GM12878 (cell line): ENCODE data around the gene RPL22L1. TPM values are rescaled to one million over a fixed set of nuclear protein-coding genes. Genes with fewer than 3 reads are reported as not detected.
A peak's percentile ranks its signal among the peaks of the same experiment; 100 is the strongest.

ENCODE experiments used
- ATAC-seq: fragments of 200-7000 bp; cut with Tn5 transposase; 3 replicates; pipeline ENCODE4 v1.9.1; 2020; ENCODE audit warnings: mild to moderate bottlenecking, moderate library complexity
- BruUV-seq: library from RNA; stranded (reverse); fragments of 400-500 nt; replicated peaks from 2 replicates; lab custom pipeline; 2021; lab: Mats Ljungman, UMichigan
- CTCF ChIA-PET: fragments of 300-600 bp; sonication (Branson Sonifier 250); formaldehyde crosslinking; extraction: SDS; loops from one replicate; lab custom pipeline; 2021; ENCODE audit warnings: inconsistent platforms; lab: Yijun Ruan, JAX
- POLR2A ChIA-PET: fragments of 350-600 bp; formaldehyde crosslinking; extraction: SDS; loops from one replicate; lab custom pipeline; 2021; ENCODE audit warnings: inconsistent platforms; lab: Charles Lee
- RAD21 ChIA-PET: fragments of 300-600 bp; sonication (Branson Sonifier 250); formaldehyde crosslinking; loops from one replicate; lab custom pipeline; 2023; ENCODE audit warnings: antibody characterized with exemption; ENCODE audit not compliant: unreplicated experiment; lab: Charles Lee
- SMC1A ChIA-PET: fragments of 300-600 bp; sonication (Branson Sonifier 250); formaldehyde crosslinking; loops from one replicate; lab custom pipeline; 2023; ENCODE audit not compliant: unreplicated experiment, uncharacterized antibody; lab: Charles Lee
- DNase-seq: peaks from one replicate; pipeline ENCODE4 v3.0.0-alpha.2; 2011; ENCODE audit warnings: low read depth, low spot score
- FAIRE-seq: peaks from 3 replicates; lab custom pipeline; 2011; peaks lifted over from hg19 to GRCh38; lab: Jason Lieb, UNC
- H2AFZ ChIP-seq: 2 replicates; pipeline ENCODE4 v1.6.0; 2011; ENCODE audit warnings: low read depth, low read length, control low read depth; ENCODE audit not compliant: control insufficient read depth
- H3K27ac ChIP-seq: 2 replicates; pipeline ENCODE4 v1.5.1; 2011; ENCODE audit warnings: control low read depth; ENCODE audit not compliant: control insufficient read depth, insufficient read depth
- H3K27me3 ChIP-seq, 2 experiments: replicated peaks in 1 of 2; 2 replicates each; pipeline versions ENCODE4 v1.6.0 to v1.6.1; 2011; ENCODE audit warnings: low read length in 1 of 2; ENCODE audit not compliant: control insufficient read depth in 2 of 2, insufficient read depth in 2 of 2
- H3K36me3 ChIP-seq, 2 experiments: 2 replicates each; pipeline ENCODE4 v1.5.1; 2011; ENCODE audit warnings: low read length in 1 of 2; ENCODE audit not compliant: control insufficient read depth in 2 of 2, insufficient read depth in 2 of 2
- H3K4me1 ChIP-seq: 2 replicates; pipeline ENCODE4 v1.6.1; 2011; ENCODE audit warnings: mild to moderate bottlenecking, low read length, moderate library complexity, mixed read lengths; ENCODE audit not compliant: control insufficient read depth, insufficient read depth
- H3K4me2 ChIP-seq: 2 replicates; pipeline ENCODE4 v1.6.0; 2011; ENCODE audit warnings: control low read depth; ENCODE audit not compliant: control insufficient read depth, insufficient read depth
- H3K4me3 ChIP-seq: fragments of 200-600 bp; sonication (generic); 2 replicates; pipeline ENCODE4 v1.5.1; 2016
- H3K79me2 ChIP-seq: 2 replicates; pipeline ENCODE4 v1.6.0; 2011; ENCODE audit warnings: low read length; ENCODE audit not compliant: control insufficient read depth, insufficient read depth
- H3K9ac ChIP-seq: 2 replicates; pipeline ENCODE4 v1.8.0; 2011; ENCODE audit warnings: low read length, control low read depth, mixed read lengths; ENCODE audit not compliant: control insufficient read depth, insufficient read depth
- H3K9me3 ChIP-seq: replicated peaks from 3 replicates; pipeline ENCODE4 v1.5.1; 2011; ENCODE audit warnings: mild to moderate bottlenecking, low read length; ENCODE audit not compliant: control insufficient read depth, insufficient read depth
- H4K20me1 ChIP-seq: 2 replicates; pipeline ENCODE4 v1.6.0; 2011; ENCODE audit not compliant: control insufficient read depth, insufficient read depth
- EED ChIP-seq: sonication (generic); IDR thresholded peaks from 2 replicates; pipeline ENCODE4 v1.6.1; 2016; ENCODE audit warnings: antibody characterized with exemption, low read depth
- EGR1 ChIP-seq, 2 experiments: IDR thresholded peaks; 1 replicate in 1 of 2; 2 replicates in 1 of 2; pipeline ENCODE4 v1.6.1; 2011 to 2012; ENCODE audit warnings: low read depth in 2 of 2, low read length in 2 of 2, borderline replicate concordance in 1 of 2, mild to moderate bottlenecking in 1 of 2, moderate library complexity in 1 of 2
- MEF2A ChIP-seq: IDR thresholded peaks from 2 replicates; pipeline ENCODE4 v1.6.1; 2011; ENCODE audit warnings: low read depth, mild to moderate bottlenecking, low read length, moderate library complexity; ENCODE audit not compliant: insufficient read depth
- NR2C2 ChIP-seq: IDR thresholded peaks from 2 replicates; pipeline ENCODE4 v1.6.1; 2011; ENCODE audit warnings: borderline replicate concordance, low read depth; ENCODE audit not compliant: control insufficient read depth, insufficient read length
- POLR2AphosphoS5 ChIP-seq: IDR thresholded peaks from 2 replicates; pipeline ENCODE4 v1.6.1; 2011; ENCODE audit warnings: mild to moderate bottlenecking, low read length, inconsistent platforms
- RELA ChIP-seq: fragments of 450-650 bp; IDR thresholded peaks from 2 replicates; pipeline ENCODE4 v1.8.0; 2014; ENCODE audit warnings: borderline replicate concordance; ENCODE audit not compliant: partially characterized antibody
- SMARCA5 ChIP-seq: fragments of 450-650 bp; IDR thresholded peaks from 2 replicates; pipeline ENCODE4 v1.6.1; 2017; ENCODE audit warnings: mild to moderate bottlenecking
- YY1 ChIP-seq: IDR thresholded peaks from 2 replicates; pipeline ENCODE4 v1.6.1; 2011; ENCODE audit warnings: low read depth, mild to moderate bottlenecking, low read length
- ZNF207 ChIP-seq: fragments of 450-650 bp; IDR thresholded peaks from 2 replicates; pipeline ENCODE4 v1.6.1; 2014; ENCODE audit warnings: antibody characterized with exemption, mild to moderate bottlenecking, borderline replicate concordance
- WGBS: methylation state at CpG from one replicate; pipeline ENCODE4 v1.1.6; 2016; ENCODE audit warnings: low lambda C conversion rate; ENCODE audit not compliant: insufficient replicate concordance, insufficient coverage; ENCODE audit errors: missing lambda C conversion rate; 5-methylcytosine and 5-hydroxymethylcytosine counted together
- in situ Hi-C: fragments of 300-500 bp; cut with MboI; formaldehyde crosslinking; loops from 9 replicates; pipeline ENCODE4 v1.14.3; 2018; ENCODE audit warnings: mixed read lengths
- intact Hi-C: fragments of 100-400 bp; cut with micrococcal nuclease; formaldehyde crosslinking; loops from one replicate; pipeline ENCODE4 v1.14.2; 2022; ENCODE audit not compliant: unreplicated experiment
- polyA plus RNA-seq, 11 experiments: library from polyadenylated mRNA; depleted of rRNA in 4 of 11; unstranded in 6 of 11; stranded (reverse) in 5 of 11; fragments of >200 nt; fragmentation: Nextera tagmentation in 4 of 11; fragmentation: Illumina TruSeq in 1 of 11; extraction: Ambion mirVana in 4 of 11; extraction: Trizol in 1 of 11; gene quantifications; 1 replicate in 1 of 11; 2 replicates in 10 of 11; pipeline versions ENCODE4 v1.2.1 to v1.2.3, GENCODE V29; 2011 to 2016; ENCODE audit warnings: inconsistent platforms in 2 of 11, missing spikeins in 2 of 11, low read depth in 1 of 11
- total RNA-seq, 4 experiments: library from RNA; depleted of rRNA in 3 of 4; stranded (reverse); fragments of >200 nt in 3 of 4; fragmentation: Illumina TruSeq in 1 of 4; extraction: Trizol in 1 of 4; gene quantifications; 2 replicates each; pipeline versions ENCODE4 v1.2.1 to v1.2.3, GENCODE V29; 2013 to 2021
- TF ChIP-seq, protein P1 (sequence below): IDR thresholded peaks from 2 replicates; pipeline ENCODE4 v1.6.1; 2011; ENCODE audit warnings: borderline replicate concordance, low read depth, mild to moderate bottlenecking, moderate library complexity, mixed read lengths, low read length; ENCODE audit not compliant: insufficient read depth; ENCODE audit errors: extremely low read length
- TF ChIP-seq, protein P2 (sequence below): fragments of 150-350 bp; IDR thresholded peaks from 2 replicates; pipeline ENCODE4 v1.6.1; 2014; ENCODE audit warnings: mild to moderate bottlenecking, low read depth, low read length

RPL22L1 gene
- total and polyA plus RNA-seq, 10 of the 15 experiments (the other 5 are each of a cell fraction or from before 2014, with no cell fraction given): 203 to 803 (median 422) TPM

DNA sequence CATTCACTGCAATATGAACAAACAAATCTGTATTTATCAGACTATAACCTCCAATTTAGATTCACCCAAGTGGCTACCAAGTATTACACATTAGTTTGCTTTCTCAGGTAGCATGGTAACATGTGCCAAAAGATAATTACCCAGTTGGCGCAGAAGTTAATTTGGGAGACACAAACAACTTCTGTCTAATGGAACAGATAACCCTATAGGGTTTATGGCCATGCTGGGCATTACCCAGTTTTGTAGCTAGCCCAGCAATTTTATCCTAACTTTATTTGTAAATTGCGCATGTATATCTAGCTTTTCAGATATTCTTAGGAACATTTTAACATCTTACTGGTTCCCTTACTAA, 780 bp downstream of the RPL22L1 start:
- SMC1A ChIA-PET: interaction anchor here (0.6 to 1.7 kb wide), 6 partner anchors 11 to 735 kb away, joined by 3 read pairs; no protein-coding TSS in a partner anchor
- DNase-seq (no peak), FAIRE-seq (no peak), ATAC-seq (peak; percentile 6; the same call in 2 of the 3 replicates)
- H3K4me1 ChIP-seq: no peaks in the 10 kb centered on the region; the same call in 1 of the 2 replicates
- peaks cover 0 to 18% of the 10 kb centered on the region in 2 experiments; a peak in 2 of 4 replicates for H3K36me3 ChIP-seq
- intact Hi-C loops (loop anchor here (5.0 kb wide), 1 partner anchor 1097 kb away; the partner anchor contains the start of gene MYNN), in situ Hi-C loops (no loop called here)
- no peaks in the 10 kb centered on the region for H3K27me3 ChIP-seq
- H2AFZ ChIP-seq: no peak overlapping the region
- H3K9ac ChIP-seq: peak overlapping the region; percentile 93
- no TSS peak for BruUV-seq
- RAD21 ChIA-PET: interaction anchor here (0.6 to 0.8 kb wide), 3 partner anchors 57 to 464 kb away, joined by 3 to 4 read pairs (median 3); no protein-coding TSS in a partner anchor
- H3K79me2 ChIP-seq: peaks cover 32% of the 10 kb centered on the region
- TF ChIP-seq SMARCA5 (no peak), EGR1 (IDR thresholded peaks at IDR 0.05; ENCODE audit: borderline replicate concordance in 1 of 2, low read depth in 2 of 2, low read length in 2 of 2) (no peak), MEF2A (no peak), EED (no peak), ZNF207 (no peak), POLR2AphosphoS5 (no peak), YY1 (no peak), NR2C2 (no peak), RELA (no peak)
- TF ChIP-seq, protein P1, sequence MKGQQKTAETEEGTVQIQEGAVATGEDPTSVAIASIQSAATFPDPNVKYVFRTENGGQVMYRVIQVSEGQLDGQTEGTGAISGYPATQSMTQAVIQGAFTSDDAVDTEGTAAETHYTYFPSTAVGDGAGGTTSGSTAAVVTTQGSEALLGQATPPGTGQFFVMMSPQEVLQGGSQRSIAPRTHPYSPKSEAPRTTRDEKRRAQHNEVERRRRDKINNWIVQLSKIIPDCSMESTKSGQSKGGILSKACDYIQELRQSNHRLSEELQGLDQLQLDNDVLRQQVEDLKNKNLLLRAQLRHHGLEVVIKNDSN: no peak
- TF ChIP-seq, protein P2, sequence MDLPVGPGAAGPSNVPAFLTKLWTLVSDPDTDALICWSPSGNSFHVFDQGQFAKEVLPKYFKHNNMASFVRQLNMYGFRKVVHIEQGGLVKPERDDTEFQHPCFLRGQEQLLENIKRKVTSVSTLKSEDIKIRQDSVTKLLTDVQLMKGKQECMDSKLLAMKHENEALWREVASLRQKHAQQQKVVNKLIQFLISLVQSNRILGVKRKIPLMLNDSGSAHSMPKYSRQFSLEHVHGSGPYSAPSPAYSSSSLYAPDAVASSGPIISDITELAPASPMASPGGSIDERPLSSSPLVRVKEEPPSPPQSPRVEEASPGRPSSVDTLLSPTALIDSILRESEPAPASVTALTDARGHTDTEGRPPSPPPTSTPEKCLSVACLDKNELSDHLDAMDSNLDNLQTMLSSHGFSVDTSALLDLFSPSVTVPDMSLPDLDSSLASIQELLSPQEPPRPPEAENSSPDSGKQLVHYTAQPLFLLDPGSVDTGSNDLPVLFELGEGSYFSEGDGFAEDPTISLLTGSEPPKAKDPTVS: no peak
- H4K20me1 ChIP-seq: no peaks in the 10 kb centered on the region; the same call in 1 of the 2 replicates
- WGBS: 2% methylated on average over 2 of the region's 2 CpGs
- H3K27ac ChIP-seq: peak overlapping the region; percentile 96
- POLR2A ChIA-PET: interaction anchor here (0.8 to 1.2 kb wide), 2 partner anchors 96 to 210 kb away, joined by 3 read pairs; no protein-coding TSS in a partner anchor
- CTCF ChIA-PET: interaction anchor here (1.2 kb wide), 1 partner anchor 502 kb away, joined by 3 read pairs; no protein-coding TSS in a partner anchor
- peak overlapping the region; percentile 87 for H3K4me3 ChIP-seq
- H3K4me2 ChIP-seq: peak overlapping the region; percentile 54
- no peaks in the 10 kb centered on the region; the same call in 2 of the 3 replicates for H3K9me3 ChIP-seq
